K562 (cell line): Measurements from ENCODE around the gene SV2C. TPM values are rescaled to one million over a fixed set of nuclear protein-coding genes. Genes with fewer than 3 reads are reported as not detected.

Experiments
- ATAC-seq: fragments of 200-7000 bp; cut with Tn5 transposase; 3 replicates; pipeline ENCODE4 v1.9.1; 2020; ENCODE audit warnings: moderate library complexity
- BruUV-seq: library from RNA; stranded (reverse); fragments of 400-500 nt; replicated peaks from 2 replicates; lab custom pipeline; 2021; lab: Mats Ljungman, UMichigan
- CTCF ChIA-PET: fragments of 300-600 bp; formaldehyde crosslinking; extraction: SDS; loops from one replicate; lab custom pipeline; 2021; ENCODE audit warnings: low intra/inter-chr PET ratio; lab: Yijun Ruan, JAX
- POLR2A ChIA-PET: fragments of 300-600, 350-650 bp; sonication (Branson Sonifier 250); formaldehyde crosslinking; extraction: SDS; loops from one replicate; lab custom pipeline; 2021; ENCODE audit warnings: antibody characterized with exemption, inconsistent platforms; lab: Yijun Ruan, JAX
- DNase-seq, 4 experiments: peaks; one replicate each; pipeline versions ENCODE4 v3.0.0 to v3.0.0-alpha.2; 2011 to 2018; ENCODE audit warnings: low spot score in 3 of 4, mixed read lengths in 3 of 4; ENCODE audit errors: extremely low read depth in 1 of 4
- FAIRE-seq: peaks from 2 replicates; lab custom pipeline; 2011; peaks lifted over from hg19 to GRCh38; lab: Jason Lieb, UNC
- H2AFZ ChIP-seq: 2 replicates; pipeline ENCODE4 v1.6.0; 2011; ENCODE audit warnings: low read depth, low read length, control low read depth, inconsistent platforms
- H3K27ac ChIP-seq: fragments of 200-600 bp; 3 replicates; pipeline ENCODE4 v1.8.0; 2011; ENCODE audit warnings: low read depth, mild to moderate bottlenecking, control low read depth, inconsistent platforms, low read length, moderate library complexity, mixed read lengths; ENCODE audit errors: extremely low read depth
- H3K27me3 ChIP-seq, 2 experiments: fragments of 300-600 bp in 1 of 2; 2 replicates in 1 of 2; 3 replicates in 1 of 2; pipeline versions ENCODE4 v1.6.0 to v1.8.0; 2011; ENCODE audit warnings: inconsistent platforms in 2 of 2, low read length in 2 of 2, mild to moderate bottlenecking in 1 of 2, mixed read lengths in 1 of 2, moderate library complexity in 1 of 2; ENCODE audit not compliant: control insufficient read depth in 2 of 2, insufficient read depth in 2 of 2
- H3K36me3 ChIP-seq: fragments of 300-600 bp; 3 replicates; pipeline ENCODE4 v1.8.0; 2011; ENCODE audit warnings: mild to moderate bottlenecking, low read length, inconsistent platforms; ENCODE audit not compliant: control insufficient read depth, insufficient read depth
- H3K4me1 ChIP-seq, 2 experiments: fragments of 200-600 bp in 1 of 2; replicated peaks in 1 of 2; 2 replicates in 1 of 2; 3 replicates in 1 of 2; pipeline versions ENCODE4 v1.5.1 to v1.8.0; 2011; ENCODE audit warnings: inconsistent platforms in 2 of 2, low read length in 2 of 2, mild to moderate bottlenecking in 1 of 2, mixed read lengths in 1 of 2, moderate library complexity in 1 of 2; ENCODE audit not compliant: control insufficient read depth in 2 of 2, insufficient read depth in 2 of 2
- H3K4me2 ChIP-seq: 2 replicates; pipeline ENCODE4 v1.6.1; 2011; ENCODE audit warnings: low read length, control low read depth, inconsistent platforms, mixed read lengths; ENCODE audit not compliant: insufficient read depth
- H3K4me3 ChIP-seq: fragments of 200-600 bp; sonication (generic), shearing (Covaris generic); 2 replicates; pipeline ENCODE4 v1.5.1; 2016; ENCODE audit warnings: control low read depth, inconsistent platforms
- H3K79me2 ChIP-seq: fragments of 200-600 bp; 3 replicates; pipeline ENCODE4 v1.8.0; 2011; ENCODE audit warnings: low read length, inconsistent platforms; ENCODE audit not compliant: control insufficient read depth, insufficient read depth
- H3K9ac ChIP-seq, 2 experiments: 2 replicates each; pipeline versions ENCODE4 v1.6.0 to v1.6.1; 2011; ENCODE audit warnings: low read depth in 2 of 2, low read length in 2 of 2, control low read depth in 1 of 2, inconsistent platforms in 1 of 2, mild to moderate bottlenecking in 1 of 2, mixed read lengths in 1 of 2; ENCODE audit not compliant: insufficient read depth in 1 of 2
- H3K9me1 ChIP-seq: one replicate; pipeline ENCODE4 v1.6.0; 2011; ENCODE audit warnings: inconsistent platforms, mild to moderate bottlenecking, low read length, moderate library complexity; ENCODE audit not compliant: control insufficient read depth, insufficient read depth
- H3K9me3 ChIP-seq: replicated peaks from 2 replicates; pipeline ENCODE4 v1.5.1; 2011; ENCODE audit warnings: low read depth, low read length, inconsistent platforms; ENCODE audit not compliant: control insufficient read depth, insufficient read depth
- H4K20me1 ChIP-seq: replicated peaks from 2 replicates; pipeline ENCODE4 v1.6.1; 2011; ENCODE audit warnings: low read length, inconsistent platforms, mixed read lengths; ENCODE audit not compliant: control insufficient read depth, insufficient read depth
- FOXK1 ChIP-seq: sonication (generic); formaldehyde crosslinking; IDR thresholded peaks from 2 replicates; pipeline ENCODE4 v1.8.0; 2022; ENCODE audit warnings: missing genetic modification reagents, mild to moderate bottlenecking, borderline replicate concordance
- KDM4B ChIP-seq, 2 experiments: fragments of 450-650 bp in 1 of 2; sonication (generic) in 1 of 2; IDR thresholded peaks; 2 replicates each; pipeline ENCODE4 v1.6.1; 2016 to 2017; ENCODE audit warnings: borderline replicate concordance in 2 of 2, antibody characterized with exemption in 1 of 2, low read depth in 1 of 2, mild to moderate bottlenecking in 1 of 2
- RB1 ChIP-seq: fragments of 450-650 bp; IDR thresholded peaks from 2 replicates; pipeline ENCODE4 v1.6.1; 2017; ENCODE audit warnings: low read depth, mild to moderate bottlenecking
- TCF3 ChIP-seq: sonication (generic); formaldehyde crosslinking; IDR thresholded peaks from 2 replicates; pipeline ENCODE4 v1.4.0; 2020; ENCODE audit warnings: mild to moderate bottlenecking, missing genetic modification reagents
- ZNF561 ChIP-seq: fragments of 450-650 bp; formaldehyde crosslinking; conservative IDR thresholded peaks from 2 replicates; pipeline ENCODE4 v1.4.0; 2020; ENCODE audit warnings: mild to moderate bottlenecking, moderate library complexity
- ZNF696 ChIP-seq: fragments of 250-450 bp; sonication (Bioruptor Pico); conservative IDR thresholded peaks from 2 replicates; pipeline ENCODE4 v1.4.0; 2020; ENCODE audit warnings: mild to moderate bottlenecking, moderate library complexity
- ZZZ3 ChIP-seq: fragments of 450-650 bp; IDR thresholded peaks from 2 replicates; pipeline ENCODE4 v1.6.1; 2016; ENCODE audit warnings: antibody characterized with exemption, mild to moderate bottlenecking, moderate library complexity
- in situ Hi-C: fragments of 300-500 bp; cut with MboI; formaldehyde crosslinking; loops from 4 replicates; pipeline ENCODE4 v1.15.0; 2018; ENCODE audit warnings: inconsistent platforms, mixed read lengths
- intact Hi-C: fragments of 100-400 bp; cut with micrococcal nuclease; formaldehyde crosslinking; loops from 2 replicates; pipeline ENCODE4 v1.14.2; 2022
- polyA plus RNA-seq, 8 experiments: library from polyadenylated mRNA; depleted of rRNA in 4 of 8; stranded (reverse) in 5 of 8; unstranded in 3 of 8; fragments of >200 nt; fragmentation: Nextera tagmentation in 2 of 8; fragmentation: Illumina TruSeq in 1 of 8; extraction: Ambion mirVana in 2 of 8; extraction: Trizol in 1 of 8; gene quantifications; 2 replicates each; pipeline versions ENCODE4 v1.2.1 to v1.2.3, GENCODE V29; 2011 to 2014; ENCODE audit warnings: inconsistent platforms in 1 of 8, missing spikeins in 1 of 8
- total RNA-seq, 7 experiments: library from RNA; depleted of rRNA in 6 of 7; stranded (reverse); fragments of >200 nt in 6 of 7; fragmentation: Illumina TruSeq in 2 of 7; extraction: Trizol in 2 of 7; gene quantifications; 2 replicates each; pipeline versions ENCODE4 v1.2.1 to v1.2.3, GENCODE V29; 2011 to 2021; ENCODE audit warnings: low replicate concordance in 1 of 7
- TF ChIP-seq, protein P1 (sequence below): fragments of 250-450 bp; sonication (Bioruptor Pico); IDR thresholded peaks from 2 replicates; pipeline ENCODE4 v1.4.0; 2020; ENCODE audit warnings: mild to moderate bottlenecking, moderate library complexity, borderline replicate concordance
- TF ChIP-seq, protein P2 (sequence below): fragments of 250-450 bp; sonication (Bioruptor Pico); IDR thresholded peaks from 2 replicates; pipeline ENCODE4 v1.5.0; 2021; ENCODE audit warnings: mild to moderate bottlenecking, moderate library complexity
- TF ChIP-seq, protein P3 (sequence below), 2 experiments: IDR thresholded peaks; 2 replicates each; pipeline ENCODE4 v1.6.1; 2011; ENCODE audit warnings: borderline replicate concordance in 1 of 2, control low read depth in 1 of 2, low read depth in 1 of 2, low read length in 1 of 2, mild to moderate bottlenecking in 1 of 2, mixed read lengths in 1 of 2, moderate library complexity in 1 of 2; ENCODE audit not compliant: insufficient read depth in 1 of 2, insufficient read length in 1 of 2, poor library complexity in 1 of 2, severe bottlenecking in 1 of 2; ENCODE audit errors: extremely low read depth in 1 of 2
- TF ChIP-seq, protein P4 (sequence below): conservative IDR thresholded peaks from 2 replicates; pipeline ENCODE4 v1.6.1; 2011; ENCODE audit warnings: low read depth, mild to moderate bottlenecking, low read length; ENCODE audit not compliant: control insufficient read depth

The SV2C gene
- total and polyA plus RNA-seq, 9 of the 15 experiments (the other 6 are each of a cell fraction or from before 2014, with no cell fraction given): 0.05 TPM; not detected in 8

DNA sequence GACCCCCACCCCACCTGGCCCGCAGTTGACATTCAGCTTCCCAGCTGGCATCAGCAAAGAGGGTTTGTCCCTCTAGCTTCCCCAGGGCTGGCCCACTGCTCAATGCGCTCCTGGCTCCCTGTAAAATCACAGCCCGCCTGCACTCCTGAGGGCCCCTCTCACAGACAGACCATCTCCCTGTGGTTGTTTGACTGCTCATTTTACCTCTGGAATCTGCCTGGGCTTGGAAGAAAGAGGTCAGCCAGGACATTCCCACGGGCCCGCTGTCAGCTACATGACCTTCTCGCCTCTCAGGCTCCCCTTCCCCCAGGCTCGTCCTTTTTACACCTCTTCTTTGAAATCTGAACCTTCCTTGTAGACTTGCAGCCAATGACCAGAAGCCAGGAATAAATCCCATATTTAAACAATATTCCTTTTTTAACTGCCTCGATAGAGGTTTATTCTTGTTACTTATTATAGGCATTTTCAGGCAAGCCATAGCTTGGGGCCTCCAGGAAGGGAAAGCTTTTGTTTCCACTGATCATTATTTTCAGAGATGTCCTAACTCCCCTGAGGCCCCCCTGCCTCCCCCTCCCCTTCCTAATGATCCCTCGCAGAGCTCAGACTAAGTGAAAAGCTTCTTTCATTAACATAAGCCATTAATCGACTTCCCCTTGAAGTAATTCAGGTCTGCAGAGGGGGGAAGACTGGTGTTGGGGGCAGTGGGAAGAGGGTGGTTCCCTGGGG, 243.6 kb downstream of the SV2C start (continued):
- TF ChIP-seq, protein P1, sequence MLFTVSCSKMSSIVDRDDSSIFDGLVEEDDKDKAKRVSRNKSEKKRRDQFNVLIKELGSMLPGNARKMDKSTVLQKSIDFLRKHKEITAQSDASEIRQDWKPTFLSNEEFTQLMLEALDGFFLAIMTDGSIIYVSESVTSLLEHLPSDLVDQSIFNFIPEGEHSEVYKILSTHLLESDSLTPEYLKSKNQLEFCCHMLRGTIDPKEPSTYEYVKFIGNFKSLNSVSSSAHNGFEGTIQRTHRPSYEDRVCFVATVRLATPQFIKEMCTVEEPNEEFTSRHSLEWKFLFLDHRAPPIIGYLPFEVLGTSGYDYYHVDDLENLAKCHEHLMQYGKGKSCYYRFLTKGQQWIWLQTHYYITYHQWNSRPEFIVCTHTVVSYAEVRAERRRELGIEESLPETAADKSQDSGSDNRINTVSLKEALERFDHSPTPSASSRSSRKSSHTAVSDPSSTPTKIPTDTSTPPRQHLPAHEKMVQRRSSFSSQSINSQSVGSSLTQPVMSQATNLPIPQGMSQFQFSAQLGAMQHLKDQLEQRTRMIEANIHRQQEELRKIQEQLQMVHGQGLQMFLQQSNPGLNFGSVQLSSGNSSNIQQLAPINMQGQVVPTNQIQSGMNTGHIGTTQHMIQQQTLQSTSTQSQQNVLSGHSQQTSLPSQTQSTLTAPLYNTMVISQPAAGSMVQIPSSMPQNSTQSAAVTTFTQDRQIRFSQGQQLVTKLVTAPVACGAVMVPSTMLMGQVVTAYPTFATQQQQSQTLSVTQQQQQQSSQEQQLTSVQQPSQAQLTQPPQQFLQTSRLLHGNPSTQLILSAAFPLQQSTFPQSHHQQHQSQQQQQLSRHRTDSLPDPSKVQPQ: no peak
- TF ChIP-seq FOXK1 (no peak), RB1 (no peak), KDM4B (IDR thresholded peaks at IDR 0.05; ENCODE audit: borderline replicate concordance in 2 of 2, low read depth in 1 of 2) (no peak)

DNA sequence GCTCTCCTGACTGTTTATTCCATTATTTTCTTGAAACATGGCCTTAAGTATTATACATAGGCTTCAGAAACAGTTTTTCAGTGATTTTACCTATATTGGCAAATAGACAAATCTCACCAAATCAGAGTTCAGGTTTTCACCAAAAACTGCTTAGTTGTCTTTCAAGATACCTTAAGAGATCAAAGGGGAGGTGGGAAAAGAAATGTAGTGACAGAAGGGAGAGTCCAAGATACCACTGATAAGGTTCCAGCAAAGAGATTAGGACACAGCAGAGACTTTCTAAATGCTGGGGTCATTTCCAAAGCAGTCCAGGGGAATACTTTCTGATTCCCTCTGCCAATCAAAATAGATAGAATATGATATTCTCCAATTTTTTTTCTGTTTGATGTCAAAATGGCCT, 246.2 kb downstream of the SV2C start:
- Histone ChIP-seq H3K27me3 (peaks cover 6 to 14% of the 10 kb centered on the region in 2 experiments; a peak in 2 of 5 replicates), H3K9me1 (no peaks in the 10 kb centered on the region), H3K9ac (no peak overlapping the region), H3K4me1 (peaks cover 12 to 14% of the 10 kb centered on the region in 2 experiments), H2AFZ (no peak overlapping the region), H3K4me3 (no peak overlapping the region), H3K36me3 (no peaks in the 10 kb centered on the region), H4K20me1 (no peaks in the 10 kb centered on the region), H3K4me2 (no peak overlapping the region), H3K79me2 (no peaks in the 10 kb centered on the region), H3K27ac (no peak overlapping the region), H3K9me3 (no peaks in the 10 kb centered on the region)
- DNase-seq (no peak), ATAC-seq (no peak), FAIRE-seq (no peak)
- intact Hi-C loops: no loop called here
- CTCF ChIA-PET: no interaction called here
- POLR2A ChIA-PET: no interaction called here
- in situ Hi-C loops: no loop called here
- BruUV-seq: no TSS peak
- TF ChIP-seq ZNF561 (CRISPR knock-in tag): no peak
- TF ChIP-seq, protein P2, sequence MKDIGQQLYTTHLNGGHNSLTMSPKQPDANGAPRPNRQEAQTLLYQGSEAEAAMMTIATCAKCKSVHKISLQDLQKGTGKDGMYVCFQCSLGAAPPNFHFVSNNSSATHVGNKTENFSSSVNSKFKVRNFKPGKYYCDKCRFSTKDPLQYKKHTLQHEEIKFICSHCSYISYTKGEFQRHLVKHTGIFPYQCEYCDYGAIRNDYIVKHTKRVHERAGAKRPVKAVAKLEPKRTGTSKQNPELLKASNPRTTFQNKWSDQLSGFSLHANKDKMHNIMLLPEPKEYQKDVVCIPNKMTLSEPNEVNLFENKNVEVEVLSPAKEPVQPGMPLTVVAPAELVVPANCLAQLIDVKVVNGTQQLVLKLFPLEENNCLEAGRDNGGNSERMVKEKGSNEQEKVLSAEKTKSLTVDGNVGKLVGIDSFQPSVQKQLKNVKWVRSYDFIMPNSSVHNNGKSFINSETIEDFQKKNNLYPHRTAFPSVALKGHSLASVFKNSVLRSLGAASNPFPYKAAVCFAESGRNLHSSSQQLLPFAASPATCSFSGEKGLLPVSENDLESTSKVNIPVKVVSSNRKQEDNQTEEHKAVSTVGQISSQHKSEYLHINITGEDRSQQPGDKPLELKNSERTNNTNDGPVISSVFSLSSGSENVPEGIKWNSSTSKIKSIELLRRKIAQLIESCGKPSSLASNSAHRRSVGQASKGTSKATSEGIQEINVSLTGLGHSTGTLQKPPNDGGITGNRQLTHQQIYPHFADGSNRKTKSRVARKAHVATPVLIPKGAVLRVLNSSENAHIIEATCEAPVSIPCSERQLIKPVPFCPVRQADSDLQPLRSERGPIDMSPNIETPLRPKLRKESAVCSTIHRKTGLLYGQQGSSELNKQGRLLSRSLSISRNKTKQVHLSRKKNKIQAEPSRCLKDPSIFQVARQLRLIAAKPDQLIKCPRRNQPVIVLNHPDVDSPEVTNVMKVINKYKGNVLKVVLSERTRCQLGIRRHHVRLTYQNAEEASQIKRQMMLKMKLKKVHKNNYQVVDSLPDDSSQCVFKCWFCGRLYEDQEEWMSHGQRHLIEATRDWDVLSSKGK (CRISPR knock-in tag): no peak
- TF ChIP-seq TCF3 (CRISPR knock-in tag): no peak
- no peak for TF ChIP-seq ZNF696 (CRISPR knock-in tag)
- TF ChIP-seq, protein P3, sequence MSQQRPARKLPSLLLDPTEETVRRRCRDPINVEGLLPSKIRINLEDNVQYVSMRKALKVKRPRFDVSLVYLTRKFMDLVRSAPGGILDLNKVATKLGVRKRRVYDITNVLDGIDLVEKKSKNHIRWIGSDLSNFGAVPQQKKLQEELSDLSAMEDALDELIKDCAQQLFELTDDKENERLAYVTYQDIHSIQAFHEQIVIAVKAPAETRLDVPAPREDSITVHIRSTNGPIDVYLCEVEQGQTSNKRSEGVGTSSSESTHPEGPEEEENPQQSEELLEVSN (IDR thresholded peaks at IDR 0.05; ENCODE audit: borderline replicate concordance in 1 of 2, extremely low read depth in 1 of 2, insufficient read depth in 1 of 2, insufficient read length in 1 of 2, low read depth in 1 of 2, low read length in 1 of 2, poor library complexity in 1 of 2, severe bottlenecking in 1 of 2): no peak
- TF ChIP-seq ZZZ3: no peak
- TF ChIP-seq, protein P4, sequence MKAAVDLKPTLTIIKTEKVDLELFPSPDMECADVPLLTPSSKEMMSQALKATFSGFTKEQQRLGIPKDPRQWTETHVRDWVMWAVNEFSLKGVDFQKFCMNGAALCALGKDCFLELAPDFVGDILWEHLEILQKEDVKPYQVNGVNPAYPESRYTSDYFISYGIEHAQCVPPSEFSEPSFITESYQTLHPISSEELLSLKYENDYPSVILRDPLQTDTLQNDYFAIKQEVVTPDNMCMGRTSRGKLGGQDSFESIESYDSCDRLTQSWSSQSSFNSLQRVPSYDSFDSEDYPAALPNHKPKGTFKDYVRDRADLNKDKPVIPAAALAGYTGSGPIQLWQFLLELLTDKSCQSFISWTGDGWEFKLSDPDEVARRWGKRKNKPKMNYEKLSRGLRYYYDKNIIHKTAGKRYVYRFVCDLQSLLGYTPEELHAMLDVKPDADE: no peak
